K562 (cell line): ENCODE results near the gene ACE. TPM values are rescaled to one million over a fixed set of nuclear protein-coding genes. Genes with fewer than 3 reads are reported as not detected.

Experiments
- ATAC-seq: fragments of 200-7000 bp; cut with Tn5 transposase; 3 replicates; pipeline ENCODE4 v1.9.1; 2020; ENCODE audit warnings: moderate library complexity
- BruUV-seq: library from RNA; stranded (reverse); fragments of 400-500 nt; replicated peaks from 2 replicates; lab custom pipeline; 2021; lab: Mats Ljungman, UMichigan
- CTCF ChIA-PET: fragments of 300-600 bp; formaldehyde crosslinking; extraction: SDS; loops from one replicate; lab custom pipeline; 2021; ENCODE audit warnings: low intra/inter-chr PET ratio; lab: Yijun Ruan, JAX
- POLR2A ChIA-PET: fragments of 300-600, 350-650 bp; sonication (Branson Sonifier 250); formaldehyde crosslinking; extraction: SDS; loops from one replicate; lab custom pipeline; 2021; ENCODE audit warnings: antibody characterized with exemption, inconsistent platforms; lab: Yijun Ruan, JAX
- DNase-seq, 4 experiments: peaks; one replicate each; pipeline versions ENCODE4 v3.0.0 to v3.0.0-alpha.2; 2011 to 2018; ENCODE audit warnings: low spot score in 3 of 4, mixed read lengths in 3 of 4; ENCODE audit errors: extremely low read depth in 1 of 4
- FAIRE-seq: peaks from 2 replicates; lab custom pipeline; 2011; peaks lifted over from hg19 to GRCh38; lab: Jason Lieb, UNC
- H2AFZ ChIP-seq: 2 replicates; pipeline ENCODE4 v1.6.0; 2011; ENCODE audit warnings: low read depth, low read length, control low read depth, inconsistent platforms
- H3K27ac ChIP-seq: fragments of 200-600 bp; 3 replicates; pipeline ENCODE4 v1.8.0; 2011; ENCODE audit warnings: low read depth, mild to moderate bottlenecking, control low read depth, inconsistent platforms, low read length, moderate library complexity, mixed read lengths; ENCODE audit errors: extremely low read depth
- H3K27me3 ChIP-seq, 2 experiments: fragments of 300-600 bp in 1 of 2; 2 replicates in 1 of 2; 3 replicates in 1 of 2; pipeline versions ENCODE4 v1.6.0 to v1.8.0; 2011; ENCODE audit warnings: inconsistent platforms in 2 of 2, low read length in 2 of 2, mild to moderate bottlenecking in 1 of 2, mixed read lengths in 1 of 2, moderate library complexity in 1 of 2; ENCODE audit not compliant: control insufficient read depth in 2 of 2, insufficient read depth in 2 of 2
- H3K36me3 ChIP-seq: fragments of 300-600 bp; 3 replicates; pipeline ENCODE4 v1.8.0; 2011; ENCODE audit warnings: mild to moderate bottlenecking, low read length, inconsistent platforms; ENCODE audit not compliant: control insufficient read depth, insufficient read depth
- H3K4me1 ChIP-seq, 2 experiments: fragments of 200-600 bp in 1 of 2; replicated peaks in 1 of 2; 2 replicates in 1 of 2; 3 replicates in 1 of 2; pipeline versions ENCODE4 v1.5.1 to v1.8.0; 2011; ENCODE audit warnings: inconsistent platforms in 2 of 2, low read length in 2 of 2, mild to moderate bottlenecking in 1 of 2, mixed read lengths in 1 of 2, moderate library complexity in 1 of 2; ENCODE audit not compliant: control insufficient read depth in 2 of 2, insufficient read depth in 2 of 2
- H3K4me2 ChIP-seq: 2 replicates; pipeline ENCODE4 v1.6.1; 2011; ENCODE audit warnings: low read length, control low read depth, inconsistent platforms, mixed read lengths; ENCODE audit not compliant: insufficient read depth
- H3K4me3 ChIP-seq: fragments of 200-600 bp; sonication (generic), shearing (Covaris generic); 2 replicates; pipeline ENCODE4 v1.5.1; 2016; ENCODE audit warnings: control low read depth, inconsistent platforms
- H3K79me2 ChIP-seq: fragments of 200-600 bp; 3 replicates; pipeline ENCODE4 v1.8.0; 2011; ENCODE audit warnings: low read length, inconsistent platforms; ENCODE audit not compliant: control insufficient read depth, insufficient read depth
- H3K9ac ChIP-seq, 2 experiments: 2 replicates each; pipeline versions ENCODE4 v1.6.0 to v1.6.1; 2011; ENCODE audit warnings: low read depth in 2 of 2, low read length in 2 of 2, control low read depth in 1 of 2, inconsistent platforms in 1 of 2, mild to moderate bottlenecking in 1 of 2, mixed read lengths in 1 of 2; ENCODE audit not compliant: insufficient read depth in 1 of 2
- H3K9me1 ChIP-seq: one replicate; pipeline ENCODE4 v1.6.0; 2011; ENCODE audit warnings: inconsistent platforms, mild to moderate bottlenecking, low read length, moderate library complexity; ENCODE audit not compliant: control insufficient read depth, insufficient read depth
- H3K9me3 ChIP-seq: replicated peaks from 2 replicates; pipeline ENCODE4 v1.5.1; 2011; ENCODE audit warnings: low read depth, low read length, inconsistent platforms; ENCODE audit not compliant: control insufficient read depth, insufficient read depth
- H4K20me1 ChIP-seq: replicated peaks from 2 replicates; pipeline ENCODE4 v1.6.1; 2011; ENCODE audit warnings: low read length, inconsistent platforms, mixed read lengths; ENCODE audit not compliant: control insufficient read depth, insufficient read depth
- KLF1 ChIP-seq: fragments of 450-650 bp; IDR thresholded peaks from 2 replicates; pipeline ENCODE4 v1.6.1; 2016; ENCODE audit warnings: missing genetic modification characterization, missing compliant biosample characterization
- ZNF134 ChIP-seq: fragments of 250-450 bp; sonication (Bioruptor Pico); conservative IDR thresholded peaks from 2 replicates; pipeline ENCODE4 v1.4.0; 2020
- ZNF316 ChIP-seq: fragments of 450-650 bp; IDR thresholded peaks from 2 replicates; pipeline ENCODE4 v1.6.1; 2016
- WGBS: fragments of 100-300 bp; shearing (Covaris generic); methylation state at CpG from one replicate; pipeline ENCODE4 v1.1.6; 2016; ENCODE audit warnings: low coverage, mixed read lengths; ENCODE audit not compliant: insufficient coverage; ENCODE audit errors: missing lambda C conversion rate; 5-methylcytosine and 5-hydroxymethylcytosine counted together
- in situ Hi-C: fragments of 300-500 bp; cut with MboI; formaldehyde crosslinking; loops from 4 replicates; pipeline ENCODE4 v1.15.0; 2018; ENCODE audit warnings: inconsistent platforms, mixed read lengths
- intact Hi-C: fragments of 100-400 bp; cut with micrococcal nuclease; formaldehyde crosslinking; loops from 2 replicates; pipeline ENCODE4 v1.14.2; 2022
- polyA plus RNA-seq, 8 experiments: library from polyadenylated mRNA; depleted of rRNA in 4 of 8; stranded (reverse) in 5 of 8; unstranded in 3 of 8; fragments of >200 nt; fragmentation: Nextera tagmentation in 2 of 8; fragmentation: Illumina TruSeq in 1 of 8; extraction: Ambion mirVana in 2 of 8; extraction: Trizol in 1 of 8; gene quantifications; 2 replicates each; pipeline versions ENCODE4 v1.2.1 to v1.2.3, GENCODE V29; 2011 to 2014; ENCODE audit warnings: inconsistent platforms in 1 of 8, missing spikeins in 1 of 8
- total RNA-seq, 7 experiments: library from RNA; depleted of rRNA in 6 of 7; stranded (reverse); fragments of >200 nt in 6 of 7; fragmentation: Illumina TruSeq in 2 of 7; extraction: Trizol in 2 of 7; gene quantifications; 2 replicates each; pipeline versions ENCODE4 v1.2.1 to v1.2.3, GENCODE V29; 2011 to 2021; ENCODE audit warnings: low replicate concordance in 1 of 7
- TF ChIP-seq, protein P1 (sequence below): sonication (generic); formaldehyde crosslinking; IDR thresholded peaks from 2 replicates; pipeline ENCODE4 v1.8.0; 2022; ENCODE audit warnings: missing genetic modification reagents, mild to moderate bottlenecking, moderate library complexity, borderline replicate concordance

Gene ACE
- total and polyA plus RNA-seq, 9 of the 15 experiments (the other 6 are each of a cell fraction or from before 2014, with no cell fraction given), result 0.07 to 2.5 (median 0.47) TPM; not detected in 1

GRCh38 chr17:63476854-63477479 lies at the start of gene ACE (continued):
- TF ChIP-seq, protein P1, sequence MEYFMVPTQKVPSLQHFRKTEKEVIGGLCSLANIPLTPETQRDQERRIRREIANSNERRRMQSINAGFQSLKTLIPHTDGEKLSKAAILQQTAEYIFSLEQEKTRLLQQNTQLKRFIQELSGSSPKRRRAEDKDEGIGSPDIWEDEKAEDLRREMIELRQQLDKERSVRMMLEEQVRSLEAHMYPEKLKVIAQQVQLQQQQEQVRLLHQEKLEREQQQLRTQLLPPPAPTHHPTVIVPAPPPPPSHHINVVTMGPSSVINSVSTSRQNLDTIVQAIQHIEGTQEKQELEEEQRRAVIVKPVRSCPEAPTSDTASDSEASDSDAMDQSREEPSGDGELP (CRISPR knock-in tag), result peak; percentile 42; the same call in 1 of the 2 replicates
- TF ChIP-seq ZNF134 (CRISPR knock-in tag), result no peak

GRCh38 chr17:63429766-63430165 lies 47.1 kb upstream of the ACE start:
- H3K9ac ChIP-seq, result no peak overlapping the region
- no peaks in the 10 kb centered on the region for H4K20me1 ChIP-seq
- ATAC-seq, result no peak
- 86% methylated on average over 6 of the region's 7 CpGs for WGBS
- no peak overlapping the region for H3K27ac ChIP-seq
- POLR2A ChIA-PET, result interaction anchor here (0.6 to 1.3 kb wide), 4 partner anchors 11 to 342 kb away, joined by 3 to 4 read pairs (median 3); no protein-coding TSS in a partner anchor
- no peak overlapping the region for H3K4me3 ChIP-seq
- no TSS peak for BruUV-seq
- H3K4me2 ChIP-seq, result no peak overlapping the region
- intact Hi-C loops (loop anchor here (5.0 to 10.0 kb wide), 3 partner anchors 123 to 415 kb away; partner anchors contain the start of genes DCAF7 and SMARCD2), in situ Hi-C loops (loop anchor here (25.0 kb wide), 1 partner anchor 408 kb away; the partner anchor contains the start of genes FTSJ3, PSMC5 and SMARCD2)
- peaks cover 3% of the 10 kb centered on the region for H3K9me1 ChIP-seq
- H2AFZ ChIP-seq, result no peak overlapping the region
- peaks cover 12% of the 10 kb centered on the region; the same call in 1 of the 3 replicates for H3K36me3 ChIP-seq
- no peak for DNase-seq
- TF ChIP-seq KLF1 (tag) (no peak), ZNF316 (peak; percentile 32; the same call in 1 of the 2 replicates)
- no peaks in the 10 kb centered on the region for H3K79me2 ChIP-seq
- CTCF ChIA-PET, result no interaction called here
- no peaks in the 10 kb centered on the region for H3K9me3 ChIP-seq
- peaks cover 34 to 41% of the 10 kb centered on the region in 2 experiments for H3K4me1 ChIP-seq
- no peaks in the 10 kb centered on the region for H3K27me3 ChIP-seq
- no peak for FAIRE-seq
